Bronchial smooth muscle cell (primary cell): ENCODE results near the gene SMLR1. TPM values are rescaled to one million over a fixed set of nuclear protein-coding genes. Genes with fewer than 3 reads are reported as not detected.

Experiments
- total RNA-seq: library from RNA; depleted of rRNA; stranded (reverse); fragments of >200 nt; gene quantifications from 2 replicates; pipeline ENCODE4 v1.2.1, GENCODE V29; 2014

Gene SMLR1
- not detected in 2 replicates for total RNA-seq

DNA sequence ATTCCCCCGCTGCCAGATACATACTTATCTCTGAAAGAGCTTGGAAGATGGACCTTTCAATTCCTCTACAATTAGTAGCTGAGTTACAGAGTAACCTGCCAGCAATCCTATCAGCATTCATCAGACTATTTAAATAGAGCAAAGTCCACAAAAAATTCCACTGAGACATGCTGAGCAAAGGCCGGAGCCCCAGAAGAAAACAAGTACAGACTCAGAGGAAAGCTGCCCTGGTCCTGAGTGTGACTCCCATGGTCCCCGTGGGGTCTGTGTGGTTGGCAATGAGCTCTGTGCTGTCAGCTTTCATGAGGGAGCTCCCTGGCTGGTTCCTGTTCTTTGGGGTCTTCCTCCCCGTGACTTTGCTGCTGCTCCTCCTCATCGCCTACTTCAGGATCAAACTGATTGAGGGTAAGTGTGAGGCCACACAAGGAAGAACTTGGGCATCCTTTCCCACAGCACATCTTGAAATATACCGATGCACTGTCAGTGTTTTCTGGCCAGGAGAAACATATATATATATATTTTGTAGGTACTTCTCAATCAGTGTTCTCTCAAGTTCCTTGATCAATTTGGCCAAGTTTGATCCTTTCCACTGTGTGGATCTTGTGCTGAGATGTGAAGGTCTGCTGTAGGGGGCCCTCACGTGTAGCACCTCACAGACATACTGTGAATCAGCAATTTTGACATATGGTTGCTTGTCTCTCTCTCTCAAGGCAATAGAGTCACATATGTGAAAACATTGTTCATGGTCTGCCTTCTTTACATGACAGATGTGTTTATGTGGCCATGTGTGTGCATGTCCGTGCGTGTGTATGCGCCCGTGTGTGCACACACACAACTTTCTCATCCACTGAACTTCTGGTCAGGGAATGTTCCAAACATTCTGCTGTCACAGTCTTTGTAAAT, at the start of gene SMLR1:
Gene SMLR1 (plus strand): TSS at position 160 of the 903 bp plus-strand sequence. CDS start 8 bp downstream, at position 168.

Other genes starting within 250 kb of the SMLR1 start
- gene EPB41L2, start 235.8 kb downstream of the SMLR1 start, total RNA-seq: 68.6 and 83.5 TPM in 2 replicates